ENCODE results near the gene KCTD2.

The KCTD2 gene

DNA sequence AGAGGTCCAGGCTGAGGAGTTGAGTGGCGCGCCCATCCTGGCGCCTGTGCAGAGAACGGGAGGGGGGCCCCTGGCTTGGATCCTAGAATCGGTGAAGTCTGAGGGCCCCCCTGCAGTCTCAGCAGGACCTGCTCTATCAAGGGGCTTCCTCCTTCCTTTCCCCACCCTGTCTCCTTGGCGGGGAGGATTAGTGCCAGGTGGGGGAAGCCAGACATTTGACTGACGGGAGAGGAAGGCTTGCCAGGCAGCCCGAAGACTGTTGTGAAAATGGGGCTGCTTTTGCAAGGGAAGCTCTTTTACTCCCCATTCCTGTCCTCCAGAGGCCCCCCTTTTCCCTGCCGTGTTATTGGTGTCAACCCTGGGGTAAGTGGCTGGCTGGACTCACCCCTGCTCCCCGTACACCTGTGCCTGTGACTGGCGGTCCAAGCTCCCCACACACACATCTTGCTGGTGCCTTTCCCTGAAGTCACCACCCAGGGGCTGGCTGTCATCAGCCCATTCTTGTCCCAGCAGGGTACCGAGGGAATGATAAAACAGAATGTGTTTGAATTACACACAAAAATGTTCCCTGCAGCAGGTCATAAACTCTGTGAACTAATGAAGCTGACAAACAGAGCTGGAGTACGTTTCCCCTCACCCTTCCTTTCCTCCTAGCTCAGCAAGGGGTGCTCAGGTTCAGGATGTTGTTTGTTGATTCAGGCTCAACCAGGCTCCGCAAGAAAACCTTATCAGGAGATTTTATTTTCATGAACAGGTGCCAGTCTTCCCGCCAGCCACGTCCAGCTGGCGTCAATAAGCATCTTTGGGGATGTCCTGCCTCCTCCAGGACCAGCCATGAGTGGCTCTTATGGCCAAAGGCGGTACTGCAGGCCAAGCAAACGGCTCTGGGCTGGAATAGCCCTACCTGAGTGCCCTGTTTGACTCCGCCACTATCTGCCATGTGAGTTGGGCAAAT is 58.4 kb downstream of the KCTD2 start:
- ATAC-seq (ENCODE audit: insufficient read depth, low read depth) = 0 out of 3 replicates have a peak, but pooled peaks have one; percentile 39
- DNase-seq = peak; percentile 35
- no peak overlapping the region for H3K27ac ChIP-seq (ENCODE audit: low read length)
- no peak overlapping the region for H3K9ac ChIP-seq (ENCODE audit: low read depth, low read length)
- H3K79me2 ChIP-seq (ENCODE audit: insufficient read depth, low read length) = peaks cover 6% of the 10 kb centered on the region
- H3K9me3 ChIP-seq (ENCODE audit: insufficient read depth, low read length, severe bottlenecking) = no peaks in the 10 kb centered on the region
- peaks cover 15% of the 10 kb centered on the region for H3K4me1 ChIP-seq (ENCODE audit: insufficient read depth, low read length)
- no peak for TF ChIP-seq EZH2 (IDR thresholded peaks at IDR 0.05; ENCODE audit: borderline replicate concordance, low read depth, low read length, severe bottlenecking)
- TF ChIP-seq, protein P1, sequence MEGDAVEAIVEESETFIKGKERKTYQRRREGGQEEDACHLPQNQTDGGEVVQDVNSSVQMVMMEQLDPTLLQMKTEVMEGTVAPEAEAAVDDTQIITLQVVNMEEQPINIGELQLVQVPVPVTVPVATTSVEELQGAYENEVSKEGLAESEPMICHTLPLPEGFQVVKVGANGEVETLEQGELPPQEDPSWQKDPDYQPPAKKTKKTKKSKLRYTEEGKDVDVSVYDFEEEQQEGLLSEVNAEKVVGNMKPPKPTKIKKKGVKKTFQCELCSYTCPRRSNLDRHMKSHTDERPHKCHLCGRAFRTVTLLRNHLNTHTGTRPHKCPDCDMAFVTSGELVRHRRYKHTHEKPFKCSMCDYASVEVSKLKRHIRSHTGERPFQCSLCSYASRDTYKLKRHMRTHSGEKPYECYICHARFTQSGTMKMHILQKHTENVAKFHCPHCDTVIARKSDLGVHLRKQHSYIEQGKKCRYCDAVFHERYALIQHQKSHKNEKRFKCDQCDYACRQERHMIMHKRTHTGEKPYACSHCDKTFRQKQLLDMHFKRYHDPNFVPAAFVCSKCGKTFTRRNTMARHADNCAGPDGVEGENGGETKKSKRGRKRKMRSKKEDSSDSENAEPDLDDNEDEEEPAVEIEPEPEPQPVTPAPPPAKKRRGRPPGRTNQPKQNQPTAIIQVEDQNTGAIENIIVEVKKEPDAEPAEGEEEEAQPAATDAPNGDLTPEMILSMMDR (IDR thresholded peaks at IDR 0.05; ENCODE audit: borderline replicate concordance, extremely low read depth, low read length, poor library complexity, severe bottlenecking) = peak; percentile 63
- H3K4me2 ChIP-seq (ENCODE audit: insufficient read depth, low read length) = no peak overlapping the region
- no peak overlapping the region for H3K4me3 ChIP-seq (ENCODE audit: low read depth in 1 of 2, low read length in 2 of 2)
- H3K36me3 ChIP-seq (ENCODE audit: insufficient read depth, low read length) = peaks cover 3% of the 10 kb centered on the region; the same call in 1 of the 2 replicates
- H2AFZ ChIP-seq (ENCODE audit: low read depth, low read length) = no peak overlapping the region
- no peaks in the 10 kb centered on the region for H3K27me3 ChIP-seq (ENCODE audit: insufficient read depth, low read length, poor library complexity)
- H4K20me1 ChIP-seq (ENCODE audit: insufficient read depth, low read length) = no peaks in the 10 kb centered on the region

DNA sequence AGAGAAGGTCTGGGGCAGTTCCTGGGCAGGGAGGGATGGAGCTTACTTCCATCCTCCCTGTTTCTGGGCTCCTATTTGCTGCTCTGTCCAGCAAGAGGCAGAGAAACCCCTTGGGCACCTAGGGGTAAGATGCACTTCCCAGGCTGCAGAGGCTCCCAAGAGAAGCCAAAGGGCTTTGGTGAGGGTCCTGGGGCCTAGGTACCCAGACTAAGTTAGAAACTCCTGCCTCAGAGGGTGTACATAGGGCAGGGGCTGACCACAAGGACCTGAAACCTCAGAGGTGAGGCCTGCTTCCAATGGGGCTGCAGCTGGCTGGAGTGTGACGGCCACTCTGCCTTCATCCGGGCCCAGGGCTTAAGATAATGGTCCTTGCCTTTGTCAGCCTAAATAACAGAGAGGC is 61.2 kb downstream of the KCTD2 start:
- DNase-seq = no peak
- no peaks in the 10 kb centered on the region for H4K20me1 ChIP-seq (ENCODE audit: insufficient read depth, low read length)
- H3K9me3 ChIP-seq (ENCODE audit: insufficient read depth, low read length, severe bottlenecking) = no peaks in the 10 kb centered on the region
- H3K27ac ChIP-seq (ENCODE audit: low read length) = no peak overlapping the region
- ATAC-seq (ENCODE audit: insufficient read depth, low read depth) = no peak
- H3K36me3 ChIP-seq (ENCODE audit: insufficient read depth, low read length) = no peaks in the 10 kb centered on the region
- H2AFZ ChIP-seq (ENCODE audit: low read depth, low read length) = no peak overlapping the region
- H3K4me2 ChIP-seq (ENCODE audit: insufficient read depth, low read length) = no peak overlapping the region
- TF ChIP-seq, protein P1 (IDR thresholded peaks at IDR 0.05; ENCODE audit: borderline replicate concordance, extremely low read depth, low read length, poor library complexity, severe bottlenecking) = no peak
- TF ChIP-seq EZH2 (IDR thresholded peaks at IDR 0.05; ENCODE audit: borderline replicate concordance, low read depth, low read length, severe bottlenecking) = no peak
- no peak overlapping the region for H3K4me3 ChIP-seq (ENCODE audit: low read depth in 1 of 2, low read length in 2 of 2)
- no peak overlapping the region for H3K9ac ChIP-seq (ENCODE audit: low read depth, low read length)
- H3K79me2 ChIP-seq (ENCODE audit: insufficient read depth, low read length) = peaks cover 21% of the 10 kb centered on the region
- peaks cover 34% of the 10 kb centered on the region for H3K4me1 ChIP-seq (ENCODE audit: insufficient read depth, low read length)
- no peaks in the 10 kb centered on the region for H3K27me3 ChIP-seq (ENCODE audit: insufficient read depth, low read length, poor library complexity)

DNA sequence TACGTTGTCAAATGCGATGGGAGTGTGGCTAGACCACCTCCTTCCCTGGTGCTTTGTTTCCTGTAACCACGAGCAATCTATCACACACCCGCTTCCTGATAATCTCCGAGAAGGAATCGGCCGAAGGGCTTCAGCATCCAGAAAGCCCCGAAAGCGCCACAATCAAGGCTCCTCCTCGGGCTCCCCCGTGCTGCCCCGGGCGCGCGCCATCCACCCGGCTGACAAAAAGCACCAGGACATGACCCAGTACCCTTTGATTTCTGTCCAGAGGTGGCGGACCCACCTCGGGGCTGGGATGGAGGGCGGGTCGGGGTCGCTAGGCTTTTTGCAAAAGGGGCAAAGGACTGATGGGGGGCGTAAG is 62.0 kb downstream of the KCTD2 start:
- Histone ChIP-seq H3K9ac (ENCODE audit: low read depth, low read length) (peak overlapping the region; percentile 74), H4K20me1 (ENCODE audit: insufficient read depth, low read length) (no peaks in the 10 kb centered on the region), H3K79me2 (ENCODE audit: insufficient read depth, low read length) (peaks cover 24% of the 10 kb centered on the region), H3K27ac (ENCODE audit: low read length) (peak overlapping the region; percentile 68; the same call in 1 of the 2 replicates), H3K9me3 (ENCODE audit: insufficient read depth, low read length, severe bottlenecking) (no peaks in the 10 kb centered on the region), H3K4me1 (ENCODE audit: insufficient read depth, low read length) (peaks cover 40% of the 10 kb centered on the region), H2AFZ (ENCODE audit: low read depth, low read length) (peak overlapping the region; percentile 90), H3K4me3 (ENCODE audit: low read depth in 1 of 2, low read length in 2 of 2) (peak overlapping the region; percentile 32 to 85; a peak in 3 of 4 replicates), H3K4me2 (ENCODE audit: insufficient read depth, low read length) (peak overlapping the region; percentile 97), H3K27me3 (ENCODE audit: insufficient read depth, low read length, poor library complexity) (no peaks in the 10 kb centered on the region), H3K36me3 (ENCODE audit: insufficient read depth, low read length) (no peaks in the 10 kb centered on the region)
- ATAC-seq (ENCODE audit: insufficient read depth, low read depth) (no peak), DNase-seq (no peak)
- TF ChIP-seq, protein P1 (IDR thresholded peaks at IDR 0.05; ENCODE audit: borderline replicate concordance, extremely low read depth, low read length, poor library complexity, severe bottlenecking) = no peak
- TF ChIP-seq EZH2 (IDR thresholded peaks at IDR 0.05; ENCODE audit: borderline replicate concordance, low read depth, low read length, severe bottlenecking) = no peak
